Small intestine (tissue), 7 donors: ENCODE measurements around the gene RALY. TPM values are rescaled to one million over a fixed set of nuclear protein-coding genes. Genes with fewer than 3 reads are reported as not detected.

ENCODE experiments used
- DNase-seq, 2 donors: peaks; one replicate each; pipeline versions ENCODE4 v3.0.0 to v3.0.0-alpha.2; 2013
- FAIRE-seq: peaks from 2 replicates; lab custom pipeline; 2012; peaks lifted over from hg19 to GRCh38; lab: Jason Lieb, UNC
- H3K27ac ChIP-seq, 3 donors: one replicate each; pipeline ENCODE4 v1.5.1; 2013; ENCODE audit warnings: low read length in 2 of 3, mild to moderate bottlenecking in 2 of 3, control low read depth in 1 of 3, inconsistent platforms in 1 of 3, low read depth in 1 of 3, moderate library complexity in 1 of 3
- H3K27me3 ChIP-seq, 3 donors: one replicate each; pipeline ENCODE4 v1.6.1; 2013; ENCODE audit warnings: low read length in 3 of 3, inconsistent platforms in 1 of 3; ENCODE audit not compliant: control insufficient read depth in 3 of 3, insufficient read depth in 3 of 3
- H3K36me3 ChIP-seq, 3 donors: one replicate each; pipeline ENCODE4 v1.6.1; 2013; ENCODE audit warnings: low read length in 3 of 3, inconsistent platforms in 1 of 3, low read depth in 1 of 3, mild to moderate bottlenecking in 1 of 3, moderate library complexity in 1 of 3; ENCODE audit not compliant: control insufficient read depth in 3 of 3, insufficient read depth in 2 of 3
- H3K4me1 ChIP-seq, 3 donors: one replicate each; pipeline ENCODE4 v1.6.1; 2013; ENCODE audit warnings: low read length in 2 of 3, inconsistent platforms in 1 of 3, low read depth in 1 of 3, mild to moderate bottlenecking in 1 of 3, moderate library complexity in 1 of 3; ENCODE audit not compliant: control insufficient read depth in 3 of 3, insufficient read depth in 2 of 3
- H3K4me3 ChIP-seq, 3 donors: one replicate each; pipeline ENCODE4 v1.5.1; 2013; ENCODE audit warnings: low read length in 3 of 3, control low read depth in 1 of 3, inconsistent platforms in 1 of 3, low read depth in 1 of 3, mild to moderate bottlenecking in 1 of 3, moderate library complexity in 1 of 3
- H3K9me3 ChIP-seq, 2 donors: one replicate each; pipeline ENCODE4 v1.6.1; 2013; ENCODE audit warnings: low read depth in 1 of 2, low read length in 1 of 2; ENCODE audit not compliant: control insufficient read depth in 2 of 2, insufficient read depth in 1 of 2
- WGBS, 3 donors: extraction: QIAGEN DNeasy Blood & Tissue Kit; methylation state at CpG; one replicate each; pipeline ENCODE4 v1.1.7; 2013; 5-methylcytosine and 5-hydroxymethylcytosine counted together
- polyA plus RNA-seq, 4 donors: library from polyadenylated mRNA; stranded (reverse) in 3 of 4; unstranded in 1 of 4; fragments of 200-250 nt in 3 of 4; fragments of 120-200 nt in 1 of 4; gene quantifications; one replicate each; pipeline versions ENCODE4 v1.2.1 to v1.2.3, GENCODE V29; 2013
- donor health status: healthy with polysubstance abuse.
- donor health status: control.
- donor health status: control.
- donor health status: Bipolar disorder and iron deficiency.
- donor health status: healthy.

The RALY gene
- polyA plus RNA-seq, 4 donors = 108 to 166 (median 145) TPM

DNA sequence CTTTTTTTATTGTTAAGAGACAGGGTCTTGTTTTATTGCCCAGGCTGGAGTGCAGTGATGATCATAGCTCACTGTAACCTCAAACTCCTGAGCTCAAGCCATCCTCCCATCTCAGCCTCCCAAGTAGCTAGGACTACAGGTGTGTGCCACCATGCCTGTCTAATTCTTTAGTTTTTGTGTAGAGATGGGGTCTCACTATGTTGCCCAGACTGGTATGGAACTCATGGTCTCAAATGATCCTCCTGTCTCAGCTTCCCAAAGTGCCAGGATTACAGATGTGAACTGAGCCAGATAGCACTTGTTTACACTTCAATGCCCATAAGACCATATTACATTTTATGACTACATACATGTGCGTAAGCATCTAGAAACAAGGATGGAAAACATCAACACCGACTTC lies 100.2 kb downstream of the RALY start:
- no peak overlapping the region for H3K27ac ChIP-seq
- H3K4me1 ChIP-seq = no peaks in the 10 kb centered on the region
- no peaks in the 10 kb centered on the region for H3K9me3 ChIP-seq
- H3K4me3 ChIP-seq = no peak overlapping the region
- WGBS, 3 donors = 95 to 98% (median 96%) methylated on average over 2 of the region's 2 CpGs
- no peaks in the 10 kb centered on the region for H3K27me3 ChIP-seq
- no peak for DNase-seq
- H3K36me3 ChIP-seq = peaks cover 33 to 57% (median 41%) of the 10 kb centered on the region in 3 donors
- no peak for FAIRE-seq

DNA sequence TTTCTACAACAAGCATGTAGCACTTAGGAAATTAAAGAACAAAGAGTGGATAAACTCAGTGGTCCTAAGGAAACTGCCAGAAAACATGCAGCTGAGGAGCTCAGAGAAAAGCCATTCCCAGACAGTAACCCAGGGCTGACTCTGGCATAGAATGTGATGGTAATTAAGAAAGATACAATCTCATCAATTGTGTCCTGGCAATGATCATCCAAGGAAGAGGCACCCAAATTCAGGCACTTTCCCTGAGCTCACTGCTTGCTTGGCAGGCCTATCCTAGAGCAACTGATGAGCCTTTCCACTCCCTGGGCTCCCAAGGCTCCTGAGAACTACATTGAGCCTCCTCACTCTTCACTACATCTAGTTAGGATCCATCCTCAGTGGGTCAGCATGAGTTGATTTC lies 102.1 kb downstream of the RALY start:
- Histone ChIP-seq H3K36me3 (peaks cover 28 to 56% (median 35%) of the 10 kb centered on the region in 3 donors), H3K27ac (no peak overlapping the region), H3K27me3 (no peaks in the 10 kb centered on the region), H3K4me1 (no peaks in the 10 kb centered on the region), H3K4me3 (no peak overlapping the region), H3K9me3 (no peaks in the 10 kb centered on the region)
- FAIRE-seq (no peak), DNase-seq (no peak)

DNA sequence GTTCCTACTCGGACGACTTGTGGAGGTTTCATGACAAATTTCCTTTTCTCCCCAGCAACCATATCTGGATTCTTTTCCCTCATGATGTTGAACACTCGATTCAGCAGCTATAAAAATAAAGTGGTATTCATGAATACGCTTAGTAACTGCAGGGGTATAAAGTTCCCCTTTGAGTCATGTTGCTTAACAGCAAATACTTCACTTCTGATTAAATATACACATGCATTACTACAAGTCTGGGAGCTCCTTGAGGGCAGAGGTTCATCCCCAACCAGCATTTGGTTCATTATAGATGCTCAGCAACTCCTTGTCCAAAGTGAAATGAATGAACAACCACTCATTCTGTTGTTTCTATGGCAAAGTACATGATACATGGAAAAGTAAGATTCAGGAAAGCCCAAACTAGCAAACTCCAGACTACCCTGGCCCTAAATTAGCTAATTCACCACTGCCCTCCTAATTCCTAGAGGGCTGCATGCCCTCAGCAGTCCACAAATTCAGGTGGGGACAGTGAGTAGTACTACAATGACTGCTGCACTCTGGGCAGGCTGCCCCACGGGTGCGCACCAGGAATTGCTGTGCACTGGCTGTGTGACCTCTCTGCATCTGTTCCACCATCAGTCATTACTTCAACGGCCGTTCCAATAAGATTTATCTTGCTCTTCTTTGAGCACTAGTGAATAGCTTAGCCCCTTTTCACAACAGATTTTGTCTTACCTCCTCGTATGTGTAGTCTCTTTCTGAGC lies 103.2 kb downstream of the RALY start:
- H3K4me1 ChIP-seq = no peaks in the 10 kb centered on the region
- DNase-seq (no peak), FAIRE-seq (no peak)
- 85 to 89% (median 86%) methylated on average over 9 of the region's 9 CpGs for WGBS, 3 donors
- H3K27me3 ChIP-seq = no peaks in the 10 kb centered on the region
- H3K9me3 ChIP-seq = no peaks in the 10 kb centered on the region
- no peak overlapping the region for H3K27ac ChIP-seq
- H3K4me3 ChIP-seq = no peak overlapping the region
- peaks cover 29 to 59% (median 39%) of the 10 kb centered on the region in 3 donors for H3K36me3 ChIP-seq

DNA sequence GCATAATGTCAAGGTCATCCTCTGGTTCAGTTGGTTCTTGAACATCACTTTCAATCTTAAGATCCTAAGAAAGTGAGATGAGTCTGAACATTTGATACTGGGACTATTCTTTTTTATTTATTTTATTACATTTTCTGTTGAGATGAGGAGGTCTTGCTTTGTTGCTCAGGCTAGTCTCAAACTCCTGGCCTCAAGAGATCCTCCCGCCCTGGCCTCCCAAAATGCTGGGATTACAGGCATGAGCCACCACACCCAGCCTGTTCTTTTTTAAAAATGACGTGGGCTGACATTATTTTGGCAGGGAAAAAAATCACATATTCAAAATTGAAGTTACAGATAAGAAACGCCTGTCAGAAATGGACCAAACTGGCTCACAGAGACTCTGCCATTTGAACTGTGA lies 104.9 kb downstream of the RALY start:
- FAIRE-seq (no peak), DNase-seq (no peak)
- Histone ChIP-seq H3K4me3 (no peak overlapping the region), H3K27ac (no peak overlapping the region), H3K9me3 (no peaks in the 10 kb centered on the region), H3K27me3 (no peaks in the 10 kb centered on the region), H3K4me1 (no peaks in the 10 kb centered on the region), H3K36me3 (peaks cover 28 to 53% (median 37%) of the 10 kb centered on the region in 3 donors)
- WGBS, 3 donors = 81 to 85% (median 84%) methylated on average over 3 of the region's 3 CpGs

DNA sequence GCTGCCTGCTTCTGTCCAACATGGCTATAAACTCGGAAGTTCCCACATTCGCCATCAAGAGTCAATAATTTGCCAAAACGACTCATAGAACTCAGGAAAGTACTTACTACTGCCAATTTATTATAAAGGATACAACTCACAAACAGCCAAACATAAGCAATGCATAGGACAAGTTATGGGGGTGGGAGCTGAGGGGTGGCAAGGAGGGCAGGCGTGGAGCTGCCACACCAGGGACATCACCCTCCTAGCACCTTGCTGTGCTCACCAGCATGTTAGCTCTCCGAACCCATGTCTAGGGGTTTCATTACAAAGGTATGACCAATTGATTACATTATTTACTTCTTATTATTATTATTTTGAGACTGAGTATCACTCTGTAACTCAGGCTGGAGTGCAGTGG lies 106.0 kb downstream of the RALY start:
- H3K36me3 ChIP-seq = peaks cover 35 to 56% (median 36%) of the 10 kb centered on the region in 3 donors
- no peak for FAIRE-seq
- DNase-seq = no peak
- H3K9me3 ChIP-seq = no peaks in the 10 kb centered on the region
- H3K4me3 ChIP-seq = no peak overlapping the region
- no peak overlapping the region for H3K27ac ChIP-seq
- no peaks in the 10 kb centered on the region for H3K27me3 ChIP-seq
- 80 to 83% (median 81%) methylated on average over 5 of the region's 5 CpGs for WGBS, 3 donors
- no peaks in the 10 kb centered on the region for H3K4me1 ChIP-seq

DNA sequence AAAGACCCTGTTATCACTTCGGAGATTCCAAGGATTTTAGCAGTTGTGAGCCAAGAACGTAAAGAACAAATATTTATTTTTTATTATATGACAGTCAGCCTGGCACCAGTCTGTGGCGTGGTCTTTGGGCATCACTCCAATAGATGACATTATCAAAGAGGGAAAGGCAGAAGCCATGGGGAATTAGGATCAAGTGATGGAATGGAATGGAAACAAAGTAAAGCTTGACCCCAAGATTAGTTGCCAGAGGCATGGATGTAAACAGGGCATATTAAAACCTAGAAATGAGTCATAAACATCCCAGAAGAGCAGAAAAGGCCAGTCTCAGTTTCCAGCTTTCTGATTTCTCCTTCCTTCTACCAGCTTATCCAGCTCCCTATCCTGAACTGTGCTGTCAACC lies 106.9 kb downstream of the RALY start:
- peaks cover 33 to 55% (median 42%) of the 10 kb centered on the region in 3 donors for H3K36me3 ChIP-seq
- DNase-seq (no peak), FAIRE-seq (no peak)
- H3K9me3 ChIP-seq = no peaks in the 10 kb centered on the region
- no peaks in the 10 kb centered on the region for H3K27me3 ChIP-seq
- no peak overlapping the region for H3K4me3 ChIP-seq
- WGBS, 3 donors = 36 to 54% (median 47%) methylated on average over 3 of the region's 3 CpGs
- H3K27ac ChIP-seq = no peak overlapping the region
- no peaks in the 10 kb centered on the region for H3K4me1 ChIP-seq

DNA sequence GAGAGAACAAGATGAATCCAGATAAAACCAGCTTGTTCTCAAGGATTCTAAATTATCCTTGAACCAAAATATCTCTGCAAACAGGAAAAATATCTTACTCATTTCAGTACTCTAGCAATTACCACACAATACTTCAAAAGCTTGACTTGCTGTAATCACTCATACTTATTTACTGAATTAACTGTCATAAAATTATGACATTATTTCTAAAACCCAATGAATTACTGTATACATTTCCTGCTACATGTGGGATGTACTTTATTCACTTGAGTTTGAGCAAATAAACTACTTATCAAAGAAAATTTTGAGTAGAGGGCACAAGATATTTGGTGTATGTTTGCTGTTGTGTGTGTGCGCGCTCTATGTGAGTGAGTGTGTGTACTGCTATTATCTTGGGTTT lies 108.6 kb downstream of the RALY start:
- Histone ChIP-seq H3K27me3 (no peaks in the 10 kb centered on the region), H3K36me3 (peaks cover 22 to 51% (median 28%) of the 10 kb centered on the region in 3 donors)

DNA sequence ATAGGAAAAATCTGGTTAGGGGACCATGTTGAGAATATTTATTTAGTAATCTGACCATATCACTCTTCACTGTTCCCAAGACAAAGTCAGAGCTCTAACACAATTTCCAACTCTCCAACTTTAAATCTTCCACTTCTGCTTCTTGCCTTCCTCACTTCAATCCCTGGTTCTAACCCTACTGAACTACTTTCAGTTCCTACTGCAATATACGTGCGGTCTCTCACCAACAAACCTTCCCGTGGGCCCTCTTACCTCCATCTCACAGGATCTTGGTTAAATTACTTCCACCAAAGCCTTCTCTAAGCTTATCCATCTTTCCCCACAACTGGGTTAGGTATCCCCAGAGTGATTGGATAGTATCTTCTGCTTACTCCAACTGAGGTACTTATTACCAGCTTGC lies 110.3 kb downstream of the RALY start:
- peaks cover 18 to 41% (median 27%) of the 10 kb centered on the region in 3 donors for H3K36me3 ChIP-seq
- no peak for DNase-seq
- no peak for FAIRE-seq
- no peak overlapping the region for H3K27ac ChIP-seq
- H3K4me3 ChIP-seq = no peak overlapping the region
- no peaks in the 10 kb centered on the region for H3K9me3 ChIP-seq
- no peaks in the 10 kb centered on the region for H3K27me3 ChIP-seq
- WGBS, 3 donors = 84 to 92% (median 88%) methylated on average over 3 of the region's 3 CpGs
- H3K4me1 ChIP-seq = no peaks in the 10 kb centered on the region

More for the DNA sequence above, 108.6 kb downstream of the RALY start:
- no peak for FAIRE-seq
- Histone ChIP-seq H3K4me3 (no peak overlapping the region), H3K4me1 (no peaks in the 10 kb centered on the region), H3K27ac (no peak overlapping the region), H3K9me3 (no peaks in the 10 kb centered on the region)
- no peak for DNase-seq
- WGBS, 3 donors = 98 to 99% (median 99%) methylated on average over 2 of the region's 2 CpGs
